Hematopoietic multipotent progenitor cell (in vitro differentiated cells): ENCODE measurements around the gene IL17REL. TPM values are rescaled to one million over a fixed set of nuclear protein-coding genes. Genes with fewer than 3 reads are reported as not detected.

ENCODE experiments used
- DNase-seq, 3 donors: peaks; one replicate each; pipeline ENCODE4 v3.0.0-alpha.2; 2011 to 2015; ENCODE audit warnings: low read depth in 2 of 3, low spot score in 2 of 3
- total RNA-seq: library from RNA; depleted of rRNA; stranded (reverse); fragments of >200 nt; gene quantifications from one replicate; pipeline ENCODE4 v1.2.3, GENCODE V29; 2012

The IL17REL gene
- total RNA-seq, 1 donor, result under 0.01 TPM

DNA sequence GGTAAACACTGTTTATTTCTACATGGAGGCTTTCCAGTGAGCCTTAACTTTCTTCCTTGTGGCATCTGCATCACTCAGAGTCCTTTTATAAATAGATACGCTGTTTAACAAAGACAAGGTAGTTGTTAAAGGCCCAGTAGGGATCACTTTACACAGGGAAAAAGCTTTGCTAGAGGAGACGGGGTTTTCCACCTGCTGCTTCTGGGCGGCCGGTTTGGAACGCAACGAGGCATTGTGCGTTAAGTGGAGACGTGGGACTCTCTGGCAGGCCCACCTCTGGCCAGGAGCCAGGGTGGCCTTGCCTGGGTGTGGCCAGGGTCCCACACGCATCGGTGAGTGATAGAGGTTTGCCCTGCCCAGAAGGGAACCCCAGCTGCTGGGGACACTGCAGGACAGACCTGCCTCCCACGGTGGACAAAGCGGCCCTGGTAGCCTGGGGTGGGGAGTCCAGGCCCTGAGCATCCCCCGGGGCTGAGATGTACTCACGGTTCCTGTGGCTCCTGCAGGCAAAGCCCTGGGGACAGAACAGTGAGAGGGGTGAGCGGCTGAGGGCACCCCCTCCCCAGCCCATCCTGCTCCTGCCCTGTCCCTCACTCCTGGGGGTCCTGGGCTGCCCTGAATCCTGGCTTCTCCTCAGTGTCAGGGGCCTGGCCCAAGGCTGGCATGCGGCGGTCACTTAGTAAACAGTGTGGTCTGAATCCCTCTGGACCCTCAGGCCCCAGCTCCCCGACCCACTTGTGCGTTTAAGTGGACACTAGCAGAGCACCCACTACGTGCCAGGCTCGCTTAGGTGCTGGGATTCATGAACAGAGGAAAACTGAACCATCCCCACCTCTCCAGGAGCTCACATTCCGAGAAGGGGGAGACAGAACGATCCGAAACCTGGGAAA, 4.2 kb downstream of the IL17REL start:
- no peak for DNase-seq

DNA sequence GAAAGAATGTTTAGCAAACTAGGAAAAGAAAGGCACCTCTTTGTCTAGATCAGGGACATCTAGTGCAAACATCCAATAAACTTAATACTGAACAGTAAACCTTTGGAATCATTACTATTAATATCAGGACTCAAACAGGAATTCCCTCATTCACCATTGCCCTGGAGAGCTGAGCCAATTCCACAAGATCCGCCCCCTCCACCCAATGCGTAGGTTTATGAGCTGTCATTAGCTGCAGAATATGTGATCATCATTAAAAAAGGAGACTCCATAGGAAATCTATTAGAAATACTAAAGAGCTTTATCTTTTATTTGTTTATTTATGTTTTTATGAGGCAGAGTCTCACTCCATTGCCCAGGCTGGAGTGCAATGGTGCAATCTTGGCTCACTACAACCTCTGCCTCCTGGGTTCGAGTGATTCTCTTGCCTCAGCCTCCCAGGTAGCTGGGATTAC, 5.5 kb downstream of the IL17REL start:
- DNase-seq, result no peak

DNA sequence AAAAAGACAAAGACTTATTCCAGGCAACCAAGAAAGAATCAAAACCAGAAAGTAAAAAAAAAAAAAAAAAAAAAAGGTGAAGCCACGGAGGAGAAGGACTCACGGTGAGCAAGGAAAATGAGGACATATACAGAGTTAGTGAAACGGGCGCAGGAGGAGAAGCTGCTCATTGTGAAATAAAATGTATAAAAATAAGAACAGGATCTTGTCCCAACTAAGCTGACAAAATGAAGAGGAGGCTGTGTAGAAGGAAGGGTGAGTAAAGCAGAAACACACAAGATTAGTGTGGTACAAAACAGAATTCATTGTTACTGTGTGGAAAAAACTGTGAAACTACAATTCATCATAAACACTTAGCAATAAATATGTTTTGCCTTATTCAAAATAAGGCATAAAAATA, 7.6 kb downstream of the IL17REL start:
- DNase-seq, result no peak

DNA sequence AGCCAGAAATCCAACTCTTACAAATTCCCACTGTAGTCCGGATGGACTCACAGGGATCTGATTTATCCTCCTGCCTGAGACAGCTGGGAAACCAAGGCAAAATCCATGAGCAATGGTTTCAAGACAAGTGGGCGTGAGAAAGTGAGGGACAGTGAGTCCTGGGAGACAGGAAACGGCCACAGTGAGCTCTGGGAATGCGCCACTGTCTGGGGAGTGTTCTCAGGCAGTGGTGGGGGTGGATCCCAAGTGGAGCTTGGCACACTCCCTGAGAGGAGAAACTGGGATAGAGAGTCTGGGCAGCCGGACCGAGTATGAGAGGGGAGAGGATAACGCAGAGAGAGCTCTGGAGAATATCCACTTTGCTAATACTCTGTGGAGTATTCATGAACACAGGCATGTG, 9.8 kb downstream of the IL17REL start:
- DNase-seq, result no peak

DNA sequence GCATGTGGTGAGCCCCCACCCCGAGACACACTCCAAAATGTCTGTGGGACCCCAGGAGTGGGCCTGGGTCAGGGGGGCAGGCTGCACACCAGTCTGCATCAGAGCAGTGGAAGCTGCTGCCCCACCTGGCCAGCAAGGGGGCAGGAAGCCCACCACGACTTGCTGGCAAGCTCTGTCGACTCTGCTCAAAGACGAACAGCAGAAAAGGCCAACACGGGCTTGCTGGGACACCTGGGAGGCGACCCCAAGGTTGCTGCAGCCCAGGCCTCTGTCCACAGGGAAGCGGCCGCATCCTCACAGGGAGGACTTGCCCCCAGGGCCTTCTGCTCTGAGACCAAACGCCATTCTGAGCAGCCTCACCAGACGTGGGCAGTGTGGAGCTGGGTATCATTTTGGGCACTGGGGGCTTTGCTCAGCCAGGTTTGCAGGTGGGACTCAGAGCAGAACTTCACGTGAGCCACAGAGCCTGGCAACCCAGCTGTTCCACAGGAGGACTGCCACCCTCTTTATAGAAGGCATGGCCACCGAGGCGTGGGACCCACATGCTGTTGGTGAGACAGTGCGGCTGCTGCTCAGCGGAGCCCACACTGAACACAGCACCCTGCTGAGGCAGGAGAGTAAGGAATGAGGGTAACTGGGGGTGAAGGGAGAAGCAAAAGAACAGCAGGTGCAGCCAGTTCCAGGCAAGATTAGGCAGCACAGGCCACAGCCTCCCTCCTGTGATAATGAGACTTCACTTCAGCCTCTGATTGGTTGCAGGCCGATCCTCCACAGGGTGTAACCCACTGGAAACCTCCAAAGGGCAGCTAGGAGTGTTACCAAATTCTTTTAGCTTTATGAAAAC, 11.0 kb downstream of the IL17REL start:
- no peak for DNase-seq

DNA sequence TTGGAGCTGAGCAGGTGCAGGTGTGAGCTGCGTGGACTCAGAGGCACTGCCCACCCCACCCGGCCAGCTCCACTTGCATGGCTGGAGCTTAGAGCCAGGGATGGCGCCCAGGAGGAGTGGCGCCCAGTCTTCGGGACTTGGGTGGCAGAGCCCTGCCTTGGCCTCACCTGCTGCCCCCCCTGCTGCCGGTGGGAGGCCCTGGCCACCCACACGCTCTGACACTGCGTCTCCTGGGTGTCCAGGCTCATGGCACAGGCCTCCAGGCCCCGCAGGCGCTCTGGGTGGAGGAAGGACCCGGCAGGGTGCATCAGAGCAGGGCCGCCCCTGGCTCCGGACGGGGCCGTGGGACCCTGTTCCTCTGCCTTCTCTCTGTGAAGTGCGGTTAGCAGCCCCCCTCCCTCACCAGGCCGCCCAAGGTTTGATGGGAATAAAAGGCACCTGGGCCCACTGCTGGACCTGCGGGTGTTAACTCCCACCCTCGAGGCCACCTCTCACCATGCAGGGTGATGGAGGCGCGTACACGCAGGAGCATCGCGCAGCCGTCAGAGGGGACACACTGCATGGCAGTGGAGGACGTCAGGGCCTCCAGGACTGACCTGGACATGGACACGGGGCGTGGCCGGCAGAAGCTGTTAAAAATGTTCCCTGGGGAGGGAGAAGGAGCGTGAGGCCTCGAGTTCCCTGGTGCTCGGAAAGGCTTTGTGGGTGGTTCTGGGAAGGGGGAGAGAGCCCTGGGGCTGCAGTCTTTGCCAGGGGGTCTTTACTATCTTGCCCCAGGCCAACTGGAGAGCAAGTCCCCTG, 11.8 kb downstream of the IL17REL start:
- DNase-seq, result no peak

DNA sequence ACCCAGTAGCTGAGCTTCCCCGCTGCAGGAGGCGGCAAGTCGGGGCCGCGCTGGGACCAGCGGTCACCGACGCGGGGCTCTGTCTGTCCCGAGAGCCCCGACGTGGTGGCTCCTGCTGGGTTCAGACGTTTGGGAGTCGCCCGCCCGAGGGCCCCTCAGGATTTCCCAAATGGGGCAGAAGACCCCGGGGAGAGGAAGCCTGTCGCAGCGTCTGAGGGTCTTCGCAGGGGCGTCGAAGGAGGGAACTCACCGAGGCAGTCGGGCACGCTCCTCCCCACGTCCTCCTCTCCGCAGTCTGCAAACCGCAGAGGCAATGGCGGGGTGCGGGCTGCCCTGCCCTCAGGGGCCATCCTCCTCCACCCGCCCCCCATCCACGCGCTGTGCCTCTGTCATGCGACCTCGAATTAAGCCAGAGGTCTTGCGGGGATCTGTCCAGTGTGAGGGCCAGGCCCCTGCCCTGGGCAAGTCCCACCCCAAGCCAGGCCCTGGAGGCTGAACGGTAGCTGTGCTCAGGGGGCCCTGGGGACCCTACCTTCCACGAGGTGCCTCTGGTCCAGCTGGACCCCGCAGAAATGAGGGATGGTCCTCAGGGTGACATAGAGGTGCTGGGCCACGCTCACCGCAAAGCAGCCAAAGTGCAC, 12.5 kb downstream of the IL17REL start:
- DNase-seq, result no peak

DNA sequence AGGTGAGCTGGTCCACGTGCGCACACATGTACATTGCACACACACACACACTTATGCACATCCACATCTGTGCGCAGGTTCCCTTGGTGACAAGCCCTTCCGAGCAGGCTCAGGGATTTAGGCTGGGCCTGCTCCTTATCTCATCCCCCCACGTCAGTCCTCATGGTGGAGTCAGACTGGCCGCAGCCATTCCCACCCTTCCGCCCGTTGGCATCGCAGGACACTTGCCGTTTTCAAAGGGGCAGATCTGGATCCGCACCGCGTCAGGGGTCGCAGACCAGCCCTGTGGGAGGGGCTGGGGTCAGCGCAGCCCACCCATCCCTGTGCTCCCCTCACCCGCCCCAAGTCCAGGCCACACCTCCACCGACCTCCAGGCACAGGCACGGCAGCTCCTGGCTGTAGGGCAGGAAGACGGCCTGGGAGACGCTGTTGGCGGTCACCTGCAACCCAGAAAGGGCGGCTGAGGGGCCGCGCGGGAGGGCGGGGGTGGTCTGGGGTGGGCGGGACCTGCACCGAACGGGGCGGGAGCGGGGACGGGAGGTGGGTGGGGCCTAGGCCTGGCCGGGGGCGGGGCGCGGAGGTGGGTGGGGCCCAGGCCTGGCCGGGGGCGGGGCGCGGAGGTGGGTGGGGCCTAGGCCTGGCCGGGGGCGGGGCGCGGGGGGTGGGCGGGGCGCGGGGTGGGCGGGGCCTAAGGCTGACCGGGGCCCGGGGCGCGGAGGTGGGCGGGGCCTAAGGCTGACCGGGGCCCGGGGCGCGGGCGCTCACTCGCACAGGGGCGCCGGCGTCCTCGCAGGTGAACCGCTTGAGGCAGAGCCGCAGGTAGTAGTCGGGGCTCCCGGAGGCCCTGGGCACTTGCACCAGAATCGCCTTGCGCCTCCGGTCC, 13.3 kb downstream of the IL17REL start:
- DNase-seq, result no peak

DNA sequence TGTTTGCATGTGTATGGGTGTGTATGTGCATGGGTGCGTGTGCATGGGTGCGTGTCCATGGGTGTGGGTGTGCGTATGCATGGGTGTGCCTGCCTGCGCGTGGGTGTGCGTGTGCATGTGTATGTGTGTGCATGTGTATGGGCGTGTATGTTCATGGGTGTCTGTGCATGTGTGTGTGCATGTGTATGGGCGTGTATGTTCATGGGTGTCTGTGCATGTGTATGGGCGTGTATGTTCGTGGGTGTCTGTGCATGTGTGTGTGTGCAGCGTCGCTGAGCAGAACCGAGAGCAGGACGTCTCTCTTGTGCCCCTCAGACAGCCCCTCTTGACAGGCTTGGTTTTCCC, 13.9 kb downstream of the IL17REL start:
- no peak for DNase-seq

DNA sequence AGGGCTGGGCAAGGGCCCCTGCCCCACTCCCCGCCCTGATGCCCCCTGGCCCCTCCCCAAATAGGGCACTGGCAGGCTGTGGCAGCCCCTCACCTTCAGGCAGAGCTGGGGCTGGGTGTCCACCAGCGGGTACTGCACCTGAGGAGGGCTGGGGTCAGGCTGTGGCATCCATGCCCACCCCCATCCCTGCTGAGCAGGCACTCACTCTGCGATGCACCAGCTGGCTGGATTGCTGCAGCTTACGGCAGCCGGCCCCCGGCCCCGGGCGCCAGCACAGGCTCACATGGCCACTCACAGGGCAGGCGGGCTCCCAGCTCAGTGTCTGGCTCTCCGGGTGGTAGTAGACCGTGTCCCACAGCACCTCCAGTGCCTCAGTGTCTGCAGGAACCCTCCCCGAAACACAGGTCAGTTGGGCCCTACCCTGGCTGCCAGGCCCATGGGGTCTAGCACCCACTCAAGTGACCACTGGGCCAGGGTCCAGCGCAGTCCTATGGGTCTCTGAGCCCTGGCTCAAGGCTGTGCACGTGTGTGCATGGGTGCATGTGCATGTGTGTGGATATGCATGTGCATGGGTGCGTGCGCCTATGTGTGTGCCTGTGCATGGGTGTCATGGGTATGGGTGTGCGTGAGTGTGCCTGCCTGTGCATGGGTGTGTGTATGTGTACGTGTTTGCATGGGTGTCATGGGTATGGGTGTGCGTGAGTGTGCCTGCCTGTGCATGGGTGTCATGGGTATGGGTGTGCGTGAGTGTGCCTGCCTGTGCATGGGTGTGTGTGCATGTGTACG, 14.4 kb downstream of the IL17REL start:
- no peak for DNase-seq

DNA sequence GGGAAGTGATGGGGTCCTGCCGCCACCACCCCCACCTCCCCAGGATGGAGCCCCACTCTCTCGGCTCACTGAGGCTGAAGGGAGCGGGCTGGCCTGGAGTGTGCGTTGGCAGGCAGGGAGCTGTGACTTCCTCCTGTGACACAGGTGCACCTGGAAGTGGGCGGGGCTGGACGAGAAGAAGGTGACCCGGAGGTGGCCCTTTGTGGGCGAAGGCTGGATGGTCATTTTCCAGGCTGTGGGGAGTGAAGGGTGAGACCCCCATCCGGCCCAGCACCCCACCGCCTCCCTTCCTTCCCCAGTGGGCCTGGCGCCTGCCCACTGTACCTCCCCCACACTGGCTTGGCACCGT, 15.3 kb downstream of the IL17REL start:
- no peak for DNase-seq

DNA sequence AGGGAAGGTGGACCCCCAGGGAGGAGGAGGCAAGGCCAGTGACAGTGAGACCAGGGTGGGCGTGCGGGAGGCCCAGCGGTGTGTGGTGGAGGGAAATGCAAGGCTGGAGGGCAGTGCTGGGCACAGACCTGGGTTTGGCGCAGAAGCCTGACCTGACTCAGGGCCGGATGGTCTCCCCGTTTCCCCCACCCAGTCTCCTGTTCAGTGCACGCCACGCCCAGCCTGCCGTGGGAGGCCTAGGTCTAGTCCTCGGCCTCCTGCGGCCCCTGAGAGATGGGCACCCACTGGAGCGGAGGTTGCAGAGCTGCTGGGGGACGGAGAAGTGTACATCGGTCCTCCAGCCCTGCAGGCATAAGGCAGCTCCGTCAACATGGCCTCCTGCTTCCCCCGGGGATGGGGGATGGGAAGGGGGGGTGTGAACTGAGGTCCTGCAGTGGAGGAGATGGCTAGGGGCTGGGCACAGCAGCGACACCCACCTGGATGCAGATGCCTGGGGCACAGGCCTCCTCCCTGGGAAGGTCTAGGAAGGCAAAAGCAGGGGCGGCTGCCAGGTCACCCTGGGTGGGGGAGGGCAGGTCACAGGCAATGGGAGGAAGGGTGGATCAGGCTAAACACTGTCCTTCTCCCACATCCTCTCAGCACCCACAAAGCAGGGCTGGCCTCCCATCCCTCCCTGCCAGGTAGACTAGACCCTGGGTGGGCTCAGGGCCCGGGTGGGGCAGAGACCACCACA, 15.9 kb downstream of the IL17REL start:
- DNase-seq, result no peak

DNA sequence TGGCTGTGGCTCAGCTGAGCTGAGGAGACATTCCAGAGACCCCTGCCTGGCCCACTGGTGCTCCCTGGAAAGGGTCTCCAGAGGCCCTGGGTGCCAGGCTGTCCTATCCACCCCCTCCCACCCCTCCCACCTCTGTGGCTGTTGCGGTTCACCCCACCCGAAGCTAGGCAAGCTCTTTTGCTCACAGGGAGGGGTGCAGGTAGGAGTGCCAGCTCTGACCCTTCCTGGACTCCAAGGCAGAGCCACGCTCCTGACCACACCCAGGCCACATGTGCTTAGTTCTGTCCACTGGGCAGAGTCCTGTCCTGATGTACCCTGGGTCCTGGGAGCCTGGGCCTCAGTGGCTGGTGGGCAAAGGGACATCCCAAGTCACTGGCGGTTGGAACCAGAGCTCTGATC, 16.4 kb downstream of the IL17REL start:
- no peak for DNase-seq

DNA sequence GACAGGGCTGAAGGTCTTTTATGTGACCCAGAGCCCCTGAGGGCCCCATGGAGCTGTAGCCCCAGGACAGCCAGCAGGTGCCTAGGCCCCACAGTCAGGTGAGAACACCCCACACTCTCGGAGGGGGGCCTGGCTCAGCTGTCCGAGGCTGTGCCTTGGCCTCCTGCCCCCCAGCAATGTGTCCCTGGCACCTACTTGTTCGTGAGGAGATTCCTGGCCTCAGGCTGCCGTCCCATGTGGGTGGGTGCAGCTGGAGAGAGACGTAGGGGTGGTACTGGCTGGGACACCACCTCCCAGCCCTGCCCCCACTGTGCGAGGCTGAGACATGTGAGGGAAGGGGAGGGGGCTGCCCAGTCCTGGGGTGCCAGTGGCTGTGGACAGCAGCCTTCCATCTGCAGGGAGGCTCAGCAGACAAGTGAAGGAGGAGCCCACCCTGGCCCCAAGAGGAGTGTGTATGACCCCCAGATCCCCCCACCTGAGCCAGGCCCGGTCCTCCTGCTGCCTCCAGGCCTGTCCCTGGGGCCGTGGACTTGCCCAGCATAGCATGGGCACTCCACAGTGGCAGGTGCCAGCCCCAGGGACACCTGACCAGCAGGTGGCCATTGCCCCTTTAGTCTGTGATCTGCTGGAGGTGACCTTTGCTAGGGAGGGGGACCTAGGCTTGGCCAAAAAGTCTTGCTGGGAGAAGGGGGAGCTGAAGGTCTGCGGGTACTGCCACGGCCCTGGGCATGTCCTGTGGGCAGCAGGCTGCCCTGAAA, 17.0 kb downstream of the IL17REL start:
- DNase-seq, result no peak

DNA sequence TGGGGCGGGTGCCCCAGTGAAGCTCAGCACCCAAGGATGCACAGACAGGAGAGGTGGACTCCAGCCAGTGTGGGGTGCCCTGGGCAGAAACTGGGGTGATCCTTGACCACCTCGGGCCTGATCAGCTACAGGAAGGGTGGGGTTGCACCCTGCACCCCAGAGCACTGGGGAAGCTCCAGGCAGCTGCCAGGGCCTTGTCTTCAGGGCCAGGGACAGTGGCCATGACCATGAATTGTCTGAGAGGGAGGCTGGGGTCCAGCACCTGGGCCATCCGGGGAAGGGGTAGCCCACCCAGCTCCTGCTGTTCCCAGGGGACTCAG, 17.6 kb downstream of the IL17REL start:
- no peak for DNase-seq

DNA sequence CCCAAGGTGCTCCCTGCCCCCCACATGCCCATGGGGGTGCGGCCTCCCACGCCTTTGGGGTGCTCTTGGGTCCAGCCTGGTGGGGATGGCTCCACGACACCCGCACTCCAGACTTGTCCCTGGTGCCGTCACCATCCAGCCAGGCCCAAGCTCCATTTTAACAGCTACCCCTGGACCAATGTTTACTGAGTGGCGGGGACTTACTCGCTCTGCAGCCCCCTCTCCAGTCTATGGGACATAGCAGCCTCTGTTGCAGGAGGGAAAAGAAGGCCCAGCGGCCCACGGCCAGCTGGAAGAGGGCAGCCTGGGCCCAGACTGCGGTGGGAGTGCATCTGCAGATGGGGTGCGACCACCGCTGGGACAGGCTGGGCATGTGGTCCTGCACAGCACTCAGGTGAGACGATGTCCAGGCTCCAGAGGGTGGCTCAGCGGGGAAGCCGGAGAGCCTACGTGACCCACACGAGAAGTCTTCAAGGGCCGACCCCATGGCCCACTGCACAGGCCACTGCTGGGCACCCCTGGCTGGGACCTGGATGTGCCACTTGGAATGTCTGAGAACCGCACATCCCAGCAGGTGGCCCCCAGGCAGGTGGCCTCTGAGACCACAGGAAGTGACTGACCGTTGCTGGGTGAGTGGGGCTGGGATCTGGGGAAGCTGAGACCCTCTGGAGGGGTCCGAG, 18.1 kb downstream of the IL17REL start:
- no peak for DNase-seq
